DMS53 treated with DMSO at 0.1 percent for 48 hours (cell line): ENCODE results near the gene C3orf49.

Experiments
- DNase-seq: peaks from one replicate; lab custom pipeline; 2025; ENCODE audit not compliant: unreplicated experiment; lab: John Stamatoyannopoulos, UW

The C3orf49 gene

DNA sequence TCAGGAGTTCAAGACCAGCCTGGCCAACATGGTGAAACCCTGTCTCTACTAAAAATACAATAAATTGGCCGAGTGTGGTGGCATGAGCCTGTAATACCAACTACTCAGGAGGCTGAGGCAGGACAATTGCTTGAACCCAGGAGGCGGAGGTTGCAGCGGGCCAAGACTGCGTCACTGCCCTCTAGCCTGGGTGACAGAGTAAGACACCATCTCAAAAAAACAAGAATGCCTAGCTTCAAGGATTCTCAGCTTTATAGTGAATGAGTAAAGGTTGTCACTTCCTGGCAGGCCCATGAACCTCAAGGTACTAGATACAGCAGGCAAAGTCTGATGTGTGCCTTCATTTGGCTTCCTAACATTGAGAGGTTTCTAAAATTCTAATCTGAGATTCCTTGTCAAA is 30.1 kb downstream of the C3orf49 start:
- no peak for DNase-seq

DNA sequence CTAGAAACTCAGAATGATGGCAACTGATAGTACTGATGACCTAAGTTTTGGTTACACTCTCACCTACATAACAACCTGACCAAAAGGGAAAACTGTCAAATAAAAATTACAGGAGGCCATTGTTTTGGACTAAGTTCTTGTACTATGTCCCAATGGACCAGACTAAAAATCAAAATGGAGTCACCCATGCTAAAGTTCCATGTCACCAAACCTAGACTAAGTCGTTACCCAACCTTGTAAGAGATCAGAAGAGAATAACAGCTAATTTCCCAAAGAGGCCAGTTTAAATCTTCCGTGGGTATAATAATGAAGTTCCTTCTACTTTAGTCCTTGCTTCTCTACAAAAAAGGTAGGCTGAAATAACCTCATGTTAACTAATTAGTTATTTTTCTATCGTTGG is 32.2 kb downstream of the C3orf49 start:
- DNase-seq = no peak

GRCh38 chr3:63853106-63853505 is 34.0 kb downstream of the C3orf49 start:
- DNase-seq = no peak

DNA sequence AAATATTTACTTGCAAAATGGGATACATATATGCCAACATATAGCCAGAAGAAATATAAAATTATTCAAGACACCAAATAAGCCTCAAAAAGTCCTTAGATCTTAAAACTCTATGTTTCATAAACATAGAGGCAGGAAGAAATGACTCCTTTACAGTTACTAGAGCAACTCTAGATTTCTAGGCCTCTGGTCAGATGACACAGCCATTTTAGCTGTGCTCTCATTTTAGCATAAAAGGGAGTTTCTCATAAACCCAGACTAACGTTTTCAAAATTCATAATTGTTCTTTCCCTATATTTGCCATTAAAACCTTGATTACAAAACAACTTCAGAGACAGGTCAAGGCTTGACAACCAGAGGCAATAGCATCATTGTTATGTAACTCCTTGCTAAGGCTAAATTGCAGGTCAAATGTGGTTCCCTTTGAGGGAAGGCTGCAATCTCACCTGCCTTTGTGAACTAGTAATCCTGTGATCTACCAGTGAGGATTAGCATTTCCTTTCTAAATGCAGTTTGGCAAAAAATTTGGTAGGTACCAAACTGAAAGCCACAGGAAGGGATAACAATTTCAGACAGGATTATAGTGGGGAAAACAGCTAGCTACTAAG is 36.3 kb downstream of the C3orf49 start:
- no peak for DNase-seq

DNA sequence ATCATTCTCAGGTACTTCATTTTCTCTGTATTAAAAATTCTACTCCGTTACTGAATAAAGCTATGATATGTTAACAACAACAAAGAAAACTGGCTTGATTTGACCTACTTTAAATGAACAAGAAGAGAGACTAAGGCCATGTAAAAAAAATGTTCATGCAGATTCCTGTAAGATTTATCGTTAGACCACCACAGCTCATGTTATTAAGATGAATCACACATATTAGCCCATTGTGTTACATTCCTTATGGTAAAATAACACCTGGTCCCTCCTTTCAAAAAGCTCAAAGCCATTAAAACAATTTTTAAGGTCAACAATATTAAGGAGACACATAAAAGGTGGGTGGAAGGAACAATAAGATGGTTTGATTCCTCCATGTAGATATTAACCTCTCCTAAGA is 38.2 kb downstream of the C3orf49 start:
- DNase-seq = no peak

DNA sequence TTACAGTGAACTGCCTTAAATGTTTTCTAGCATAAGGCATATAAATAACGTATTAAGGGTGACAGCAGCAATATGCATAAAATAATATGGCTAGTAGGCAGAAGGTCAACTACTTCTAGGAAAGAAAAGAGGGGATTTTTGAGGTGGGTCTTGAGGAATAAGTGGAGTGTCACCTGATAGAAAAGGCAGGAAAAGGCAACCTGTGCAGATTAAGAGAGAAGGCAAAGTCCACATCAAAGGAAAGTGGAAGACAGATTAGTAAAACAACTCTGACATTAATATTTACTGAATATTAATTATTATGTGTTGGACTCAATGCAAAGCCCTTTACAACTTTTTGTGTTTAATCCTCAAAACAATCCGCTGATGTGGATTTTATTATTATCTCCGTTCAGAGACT is 41.7 kb downstream of the C3orf49 start:
- DNase-seq = no peak

DNA sequence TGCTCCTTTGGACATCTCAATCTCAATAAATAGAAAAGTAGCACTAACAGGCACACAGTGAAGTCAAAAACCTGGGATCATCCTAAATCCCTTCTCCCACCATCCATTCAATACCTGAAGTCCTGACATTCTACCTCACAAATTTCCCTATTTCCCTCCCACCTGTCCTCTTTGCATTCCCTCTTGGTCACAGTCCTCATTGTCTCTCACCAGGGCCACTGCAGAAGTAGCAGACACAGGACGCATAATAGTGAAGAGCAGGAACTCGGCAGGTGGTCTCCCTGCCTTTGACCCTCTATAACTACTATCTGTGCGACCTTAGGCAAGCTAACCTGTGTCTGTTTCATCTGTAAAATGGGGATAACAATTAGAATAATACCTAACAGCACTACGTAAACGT is 42.2 kb downstream of the C3orf49 start:
- no peak for DNase-seq

GRCh38 chr3:63862804-63863149 is 43.7 kb downstream of the C3orf49 start:
- no peak for DNase-seq

DNA sequence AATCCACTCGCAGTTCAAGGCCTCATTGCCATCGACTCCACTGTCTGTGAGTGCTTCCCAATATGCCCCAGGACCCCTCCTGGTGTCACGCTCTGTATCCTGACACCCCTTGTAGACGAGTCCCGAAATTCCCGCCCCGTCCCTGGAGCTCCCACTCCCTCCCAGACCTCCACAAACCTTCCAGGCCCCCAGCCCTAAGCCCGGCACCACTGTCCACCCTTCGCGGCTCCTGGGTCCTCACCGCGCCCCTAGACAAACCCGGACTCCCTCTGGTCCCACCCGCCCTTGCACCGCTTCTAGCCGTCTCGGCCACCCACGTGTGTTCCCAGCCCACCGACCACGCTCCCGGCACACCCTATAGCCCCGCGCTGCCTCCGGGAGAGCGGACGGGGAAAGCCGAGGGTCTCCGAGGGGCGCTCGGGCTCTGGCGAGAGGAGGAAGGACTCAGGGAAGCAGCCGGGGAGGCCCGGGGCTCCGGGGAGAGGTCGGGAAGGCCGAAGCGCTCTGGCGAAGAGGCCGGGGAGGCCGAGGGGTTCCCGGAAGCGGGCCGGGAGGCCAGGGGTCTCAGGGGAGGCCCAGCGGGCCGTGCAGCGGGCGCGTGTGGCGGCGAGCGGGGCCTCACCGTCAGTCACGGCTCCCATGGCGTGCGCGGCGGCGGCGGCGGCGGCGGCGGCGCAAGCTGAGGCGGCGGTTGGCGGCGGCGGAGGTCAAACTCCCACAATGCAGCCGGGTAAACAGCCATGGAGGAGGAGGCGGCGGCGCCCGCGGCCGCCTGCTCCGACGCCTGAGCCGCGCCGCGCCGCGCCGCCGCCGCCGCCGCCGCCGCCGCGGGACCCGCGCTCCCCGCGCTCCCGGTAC is 44.3 kb downstream of the C3orf49 start, which contains the start of the genes ATXN7 and THOC7:
Gene ATXN7, plus strand, starts transcription at position 718 of the 858 bp plus-strand sequence. CDS start 48,732 bp downstream, outside the sequence.
Gene THOC7, minus strand, starts transcription at position 656 of the 858 bp plus-strand sequence. Its CDS starts 15 bp downstream, at position 641.
- DNase-seq = no peak

GRCh38 chr3:63864008-63864964 is 45.2 kb downstream of the C3orf49 start:
- DNase-seq = no peak

- no peak for DNase-seq
These were observed 45.8 kb downstream of the C3orf49 start for GRCh38 chr3:63864965-63865327.

DNA sequence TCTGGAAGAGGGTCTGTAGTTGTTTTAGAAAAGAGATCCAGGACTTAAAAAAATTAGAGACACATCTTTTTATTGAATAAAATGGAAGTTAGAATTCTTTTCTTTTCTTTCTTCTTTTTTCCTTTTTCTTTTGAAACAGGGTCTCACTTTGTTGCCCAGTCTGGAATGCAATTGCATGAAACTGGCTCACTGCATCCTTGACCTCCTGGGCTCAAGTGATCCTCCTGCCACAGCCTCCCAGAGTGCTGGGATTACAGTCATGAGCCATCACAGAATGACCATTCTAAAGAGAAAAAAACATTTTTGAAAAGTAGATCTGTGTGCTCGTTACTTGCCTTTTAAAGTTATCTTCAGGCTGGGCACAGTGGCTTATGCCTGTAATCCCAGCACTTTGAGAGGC is 48.1 kb downstream of the C3orf49 start:
- no peak for DNase-seq

GRCh38 chr3:63869940-63870614 is 51.0 kb downstream of the C3orf49 start:
- no peak for DNase-seq

GRCh38 chr3:63870615-63871005 is 51.5 kb downstream of the C3orf49 start:
- DNase-seq = no peak

GRCh38 chr3:63872135-63872924 is 53.2 kb downstream of the C3orf49 start:
- no peak for DNase-seq

DNA sequence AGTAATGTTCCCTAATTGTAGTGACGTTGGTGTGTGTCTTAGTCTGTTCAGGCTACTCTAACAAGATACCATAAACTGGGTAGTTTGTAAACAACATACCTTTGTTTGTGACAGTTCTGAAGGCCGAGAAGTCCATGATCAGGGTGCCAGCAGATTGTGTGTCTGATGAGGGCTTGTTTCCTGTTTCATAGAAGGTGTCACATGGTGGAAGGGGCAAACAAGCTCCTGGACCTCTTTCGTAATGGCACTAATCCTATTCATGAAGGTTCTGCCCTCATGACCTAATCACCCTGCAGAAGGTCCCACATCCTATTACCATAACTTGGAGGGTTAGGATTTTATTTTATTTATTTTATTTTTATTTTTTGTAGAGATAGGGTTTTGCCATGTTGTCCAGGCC is 55.7 kb downstream of the C3orf49 start:
- no peak for DNase-seq

GRCh38 chr3:63875510-63875909 is 56.4 kb downstream of the C3orf49 start:
- DNase-seq = no peak

DNA sequence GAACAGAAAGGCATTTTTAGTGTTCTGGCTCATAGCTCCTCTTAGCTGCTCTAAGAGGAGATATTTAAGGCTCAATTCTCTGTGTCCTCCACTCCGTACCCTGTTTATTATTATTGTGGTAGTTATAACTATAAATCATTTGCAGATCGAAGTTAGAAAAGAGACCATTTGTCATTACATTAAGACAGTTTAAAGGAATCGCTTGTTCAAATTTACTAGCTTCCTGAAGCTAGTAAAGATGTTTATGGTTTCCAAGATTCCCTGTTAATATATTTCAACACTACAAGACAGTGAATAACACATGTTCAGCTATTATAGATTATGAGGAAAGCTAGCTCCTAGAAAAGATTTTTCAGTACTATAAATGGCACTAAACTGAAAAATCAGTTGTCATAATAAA is 57.2 kb downstream of the C3orf49 start:
- no peak for DNase-seq

DNA sequence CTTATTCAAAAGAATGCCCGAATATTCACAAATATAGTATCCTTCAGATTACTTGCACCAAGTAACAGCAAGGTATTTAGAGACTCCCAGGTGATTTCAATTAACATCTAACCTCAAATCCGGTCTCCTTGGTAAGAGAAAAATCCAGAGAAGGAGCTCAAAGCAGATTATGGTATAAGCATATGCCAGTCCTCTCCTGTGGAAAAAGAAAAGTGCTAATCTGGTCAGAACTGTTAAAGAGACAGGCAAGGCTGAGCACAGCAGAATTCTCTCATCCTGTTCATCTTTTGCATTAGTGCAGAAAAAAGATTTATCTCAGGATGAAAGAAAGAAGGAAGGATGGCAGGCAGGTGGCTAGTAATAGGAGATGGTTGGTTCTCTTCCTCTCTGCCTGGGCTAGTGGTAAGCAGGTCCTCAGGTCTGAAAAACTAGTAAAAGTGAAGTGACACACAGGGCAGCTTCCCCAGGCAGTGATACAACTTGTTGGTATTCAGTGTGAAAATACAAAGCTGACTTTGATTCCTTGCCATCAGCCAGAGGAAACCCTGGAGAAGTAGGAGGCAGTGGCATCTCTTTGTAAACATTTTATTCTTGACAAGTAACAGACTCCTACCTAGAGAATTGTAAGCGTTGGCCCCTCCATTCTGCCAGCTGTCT is 58.8 kb downstream of the C3orf49 start:
- no peak for DNase-seq
